ENCODE results near the gene BAG1.

BAG1 gene

DNA sequence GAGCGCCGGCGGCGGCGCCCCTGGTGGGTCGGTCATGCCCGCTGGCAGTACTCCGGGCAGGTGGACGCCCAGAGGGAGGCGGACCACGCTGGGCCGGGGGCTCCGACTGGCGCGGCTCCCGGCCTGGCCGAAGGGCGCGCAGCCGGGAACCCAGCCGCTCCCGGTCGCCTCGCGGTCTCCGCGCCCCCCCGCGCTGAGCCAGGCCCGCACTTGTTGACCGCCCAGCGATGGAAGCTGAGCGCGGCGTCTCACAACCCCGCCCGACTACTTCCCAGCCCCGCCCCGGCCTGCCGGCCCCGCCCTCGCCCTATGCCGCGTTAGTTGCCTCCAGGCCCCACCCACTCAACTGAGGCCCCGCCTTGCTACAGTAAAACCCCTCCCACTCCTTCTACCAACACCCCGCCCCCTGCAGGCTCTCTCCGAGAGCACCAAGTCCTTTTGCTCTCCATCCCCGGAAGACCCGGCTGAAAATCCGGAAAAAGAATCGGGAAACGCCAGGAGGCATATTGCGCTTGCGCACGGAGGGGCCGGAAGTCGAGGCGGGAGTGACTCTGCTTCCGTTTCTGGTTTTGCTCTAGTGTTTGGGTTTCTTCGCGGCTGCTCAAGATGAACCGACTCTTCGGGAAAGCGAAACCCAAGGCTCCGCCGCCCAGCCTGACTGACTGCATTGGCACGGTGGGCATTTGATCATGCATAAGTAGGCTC lies at the start of gene BAG1, which contains the start of gene CHMP5:
TSS of gene BAG1 (minus strand) at position 236 of the 705 bp plus-strand sequence.
TSS of gene CHMP5 (plus strand) at position 577 of the 705 bp plus-strand sequence. CDS start at position 607, 30 bp downstream.
- peak; percentile 99 for DNase-seq (ENCODE audit: low spot score)
- H3K36me3 Mint-ChIP-seq (ENCODE audit: low read depth): peaks cover 59% of the 10 kb centered on the region
- peak within 1 kb of the TSS; percentile 97 for H3K27ac Mint-ChIP-seq
- H3K4me1 Mint-ChIP-seq (ENCODE audit: low read depth): peaks cover 38% of the 10 kb centered on the region
- H3K9me3 Mint-ChIP-seq: no peaks in the 10 kb centered on the region
- H3K4me3 Mint-ChIP-seq: peak within 1 kb of the TSS; percentile 97
- no peaks in the 10 kb centered on the region for H3K27me3 Mint-ChIP-seq (ENCODE audit: low read depth)

GRCh38 chr9:33311953-33312352 lies 47.4 kb upstream of the BAG1 start:
- Mint-ChIP-seq H3K36me3 (ENCODE audit: low read depth) (peaks cover 52% of the 10 kb centered on the region), H3K27me3 (ENCODE audit: low read depth) (no peaks in the 10 kb centered on the region)

DNA sequence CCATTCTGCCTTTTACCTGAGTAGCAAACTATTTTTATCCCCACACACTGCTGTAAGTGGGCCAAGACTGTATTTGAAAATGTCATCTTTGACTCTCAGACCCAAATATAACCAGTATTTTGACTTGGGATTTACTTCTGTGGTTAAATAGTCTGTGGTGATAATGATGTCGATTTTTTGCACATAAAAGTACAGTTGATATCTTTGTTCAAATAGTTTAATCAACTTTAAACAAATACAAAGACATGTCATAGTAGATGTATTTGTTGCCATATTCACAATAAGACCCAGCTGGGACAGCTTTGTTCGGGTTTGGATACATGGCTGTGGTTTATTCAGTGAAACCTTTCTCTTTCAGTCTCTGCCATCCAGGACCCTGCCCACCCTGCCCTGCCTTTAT lies 46.2 kb upstream of the BAG1 start:
- H3K36me3 Mint-ChIP-seq (ENCODE audit: low read depth): peaks cover 45% of the 10 kb centered on the region
- H3K4me3 Mint-ChIP-seq: no peak overlapping the region
- no peak overlapping the region for H3K27ac Mint-ChIP-seq
- H3K9me3 Mint-ChIP-seq: no peaks in the 10 kb centered on the region
- no peak for DNase-seq (ENCODE audit: low spot score)
- peaks cover 4% of the 10 kb centered on the region for H3K4me1 Mint-ChIP-seq (ENCODE audit: low read depth)
- H3K27me3 Mint-ChIP-seq (ENCODE audit: low read depth): no peaks in the 10 kb centered on the region

More at GRCh38 chr9:33311953-33312352, 47.4 kb upstream of the BAG1 start:
- peak; percentile 47 for DNase-seq (ENCODE audit: low spot score)
- H3K27ac Mint-ChIP-seq: no peak overlapping the region
- H3K4me3 Mint-ChIP-seq: no peak overlapping the region
- H3K9me3 Mint-ChIP-seq: no peaks in the 10 kb centered on the region
- H3K4me1 Mint-ChIP-seq (ENCODE audit: low read depth): peaks cover 4% of the 10 kb centered on the region

GRCh38 chr9:33309903-33310302 lies 45.4 kb upstream of the BAG1 start:
- DNase-seq (ENCODE audit: low spot score): no peak
- H3K4me1 Mint-ChIP-seq (ENCODE audit: low read depth): peaks cover 4% of the 10 kb centered on the region
- H3K36me3 Mint-ChIP-seq (ENCODE audit: low read depth): peaks cover 40% of the 10 kb centered on the region
- H3K27ac Mint-ChIP-seq: no peak overlapping the region
- H3K9me3 Mint-ChIP-seq: no peaks in the 10 kb centered on the region
- H3K27me3 Mint-ChIP-seq (ENCODE audit: low read depth): no peaks in the 10 kb centered on the region
- no peak overlapping the region for H3K4me3 Mint-ChIP-seq

DNA sequence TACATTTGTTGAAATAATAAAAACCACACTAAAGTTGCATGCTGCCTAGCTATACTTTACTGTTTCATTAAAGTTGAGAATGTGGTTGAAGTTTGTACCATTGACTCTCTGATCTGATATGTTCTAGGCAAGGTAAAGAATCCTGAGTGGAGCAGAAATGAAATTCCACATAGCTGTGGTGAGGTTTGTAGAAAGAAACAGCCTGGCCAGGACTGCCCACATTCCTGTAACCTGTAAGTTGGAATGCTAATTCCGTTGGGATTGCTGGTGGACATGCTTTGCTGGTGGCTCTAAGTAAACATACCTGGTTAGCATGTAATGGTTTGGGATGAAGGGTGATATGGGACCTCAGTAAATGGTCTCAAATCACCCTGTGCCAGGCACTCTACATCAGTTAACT lies 42.6 kb upstream of the BAG1 start:
- H3K4me1 Mint-ChIP-seq (ENCODE audit: low read depth): peaks cover 11% of the 10 kb centered on the region
- no peaks in the 10 kb centered on the region for H3K9me3 Mint-ChIP-seq
- H3K27me3 Mint-ChIP-seq (ENCODE audit: low read depth): no peaks in the 10 kb centered on the region
- DNase-seq (ENCODE audit: low spot score): no peak
- H3K4me3 Mint-ChIP-seq: no peak overlapping the region
- H3K27ac Mint-ChIP-seq: no peak overlapping the region
- peaks cover 34% of the 10 kb centered on the region for H3K36me3 Mint-ChIP-seq (ENCODE audit: low read depth)

- Mint-ChIP-seq H3K27ac (no peak overlapping the region), H3K4me3 (no peak overlapping the region), H3K4me1 (ENCODE audit: low read depth) (peaks cover 13% of the 10 kb centered on the region), H3K9me3 (no peaks in the 10 kb centered on the region), H3K27me3 (ENCODE audit: low read depth) (no peaks in the 10 kb centered on the region), H3K36me3 (ENCODE audit: low read depth) (peaks cover 30% of the 10 kb centered on the region)
- peak; percentile 72 for DNase-seq (ENCODE audit: low spot score)
Observed at GRCh38 chr9:33306037-33306436, 41.5 kb upstream of the BAG1 start.

DNA sequence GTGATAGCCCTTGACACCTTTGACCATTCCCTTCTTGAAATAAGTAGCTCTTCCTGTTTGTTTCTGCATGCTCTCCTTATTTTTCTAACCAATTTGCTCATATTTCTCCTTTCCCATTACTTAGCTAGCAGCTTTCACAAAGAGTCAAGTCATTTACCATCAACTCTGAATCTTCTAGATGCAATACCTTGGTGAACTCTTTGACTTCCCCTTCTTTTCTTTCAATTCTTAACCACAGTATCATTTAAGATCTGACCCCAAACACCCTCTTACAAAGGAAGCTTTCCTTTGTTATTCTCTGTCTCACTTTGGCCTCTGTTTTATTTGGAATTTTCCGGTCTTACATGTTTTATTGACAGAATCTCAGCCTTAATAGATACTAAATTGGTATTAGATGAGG lies 39.9 kb upstream of the BAG1 start:
- H3K27ac Mint-ChIP-seq: no peak overlapping the region
- no peak overlapping the region for H3K4me3 Mint-ChIP-seq

GRCh38 chr9:33300546-33300945 lies 36.0 kb upstream of the BAG1 start:
- no peak overlapping the region for H3K4me3 Mint-ChIP-seq
- H3K9me3 Mint-ChIP-seq: no peaks in the 10 kb centered on the region
- H3K36me3 Mint-ChIP-seq (ENCODE audit: low read depth): peaks cover 57% of the 10 kb centered on the region
- no peak for DNase-seq (ENCODE audit: low spot score)
- H3K4me1 Mint-ChIP-seq (ENCODE audit: low read depth): peaks cover 47% of the 10 kb centered on the region
- no peaks in the 10 kb centered on the region for H3K27me3 Mint-ChIP-seq (ENCODE audit: low read depth)
- no peak overlapping the region for H3K27ac Mint-ChIP-seq

More for the DNA sequence above, 39.9 kb upstream of the BAG1 start:
- peaks cover 39% of the 10 kb centered on the region for H3K36me3 Mint-ChIP-seq (ENCODE audit: low read depth)
- DNase-seq (ENCODE audit: low spot score): no peak
- H3K4me1 Mint-ChIP-seq (ENCODE audit: low read depth): peaks cover 16% of the 10 kb centered on the region
- no peaks in the 10 kb centered on the region for H3K9me3 Mint-ChIP-seq
- no peaks in the 10 kb centered on the region for H3K27me3 Mint-ChIP-seq (ENCODE audit: low read depth)

DNA sequence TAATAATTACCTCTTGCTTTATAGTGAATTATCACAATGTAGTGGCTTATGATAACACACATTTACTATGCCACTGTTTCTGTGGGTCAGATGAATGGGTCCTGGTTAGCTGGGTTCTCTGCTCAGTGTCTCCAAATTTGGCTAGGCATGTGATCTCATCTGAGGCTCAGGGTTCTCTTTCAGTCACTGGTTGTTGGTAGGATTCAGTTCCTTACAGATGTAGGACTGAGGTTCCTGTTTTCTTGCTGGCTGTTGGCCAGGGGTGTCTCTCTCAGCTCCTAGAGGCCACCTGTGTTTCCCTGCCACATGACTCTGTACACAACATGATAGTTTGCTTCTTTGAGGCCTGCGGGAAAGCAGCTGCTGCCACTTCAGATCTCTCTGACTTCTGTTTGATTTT lies 32.9 kb upstream of the BAG1 start:
- peak overlapping the region; percentile 22 for H3K27ac Mint-ChIP-seq
- no peaks in the 10 kb centered on the region for H3K9me3 Mint-ChIP-seq
- H3K36me3 Mint-ChIP-seq (ENCODE audit: low read depth): peaks cover 67% of the 10 kb centered on the region
- no peak for DNase-seq (ENCODE audit: low spot score)
- no peaks in the 10 kb centered on the region for H3K27me3 Mint-ChIP-seq (ENCODE audit: low read depth)
- peak overlapping the region; percentile 8 for H3K4me3 Mint-ChIP-seq
- H3K4me1 Mint-ChIP-seq (ENCODE audit: low read depth): peaks cover 59% of the 10 kb centered on the region

DNA sequence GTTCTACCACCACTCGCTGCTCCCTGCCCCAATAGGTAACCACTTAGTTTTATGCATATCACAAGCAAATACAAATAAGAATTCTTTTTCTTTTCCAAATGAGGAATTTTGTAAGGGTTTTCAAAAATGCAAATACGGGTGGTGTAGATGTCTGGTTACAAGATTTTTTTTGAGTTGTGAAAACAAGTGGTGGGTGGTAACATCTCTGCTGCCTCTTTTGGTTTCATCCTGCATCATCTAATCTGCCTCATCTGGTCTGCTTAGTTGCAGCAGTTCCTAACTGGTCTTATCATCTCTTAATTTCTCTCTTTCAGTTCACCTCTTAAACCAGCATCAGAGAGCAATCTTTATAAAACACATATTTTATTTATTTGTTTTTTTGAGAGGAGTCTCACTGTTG lies 31.1 kb upstream of the BAG1 start:
- H3K36me3 Mint-ChIP-seq (ENCODE audit: low read depth): peaks cover 65% of the 10 kb centered on the region
- H3K4me1 Mint-ChIP-seq (ENCODE audit: low read depth): peaks cover 62% of the 10 kb centered on the region
- peak overlapping the region; percentile 47 for H3K4me3 Mint-ChIP-seq
- no peaks in the 10 kb centered on the region for H3K9me3 Mint-ChIP-seq
- DNase-seq (ENCODE audit: low spot score): no peak
- peak overlapping the region; percentile 61 for H3K27ac Mint-ChIP-seq
- H3K27me3 Mint-ChIP-seq (ENCODE audit: low read depth): no peaks in the 10 kb centered on the region

DNA sequence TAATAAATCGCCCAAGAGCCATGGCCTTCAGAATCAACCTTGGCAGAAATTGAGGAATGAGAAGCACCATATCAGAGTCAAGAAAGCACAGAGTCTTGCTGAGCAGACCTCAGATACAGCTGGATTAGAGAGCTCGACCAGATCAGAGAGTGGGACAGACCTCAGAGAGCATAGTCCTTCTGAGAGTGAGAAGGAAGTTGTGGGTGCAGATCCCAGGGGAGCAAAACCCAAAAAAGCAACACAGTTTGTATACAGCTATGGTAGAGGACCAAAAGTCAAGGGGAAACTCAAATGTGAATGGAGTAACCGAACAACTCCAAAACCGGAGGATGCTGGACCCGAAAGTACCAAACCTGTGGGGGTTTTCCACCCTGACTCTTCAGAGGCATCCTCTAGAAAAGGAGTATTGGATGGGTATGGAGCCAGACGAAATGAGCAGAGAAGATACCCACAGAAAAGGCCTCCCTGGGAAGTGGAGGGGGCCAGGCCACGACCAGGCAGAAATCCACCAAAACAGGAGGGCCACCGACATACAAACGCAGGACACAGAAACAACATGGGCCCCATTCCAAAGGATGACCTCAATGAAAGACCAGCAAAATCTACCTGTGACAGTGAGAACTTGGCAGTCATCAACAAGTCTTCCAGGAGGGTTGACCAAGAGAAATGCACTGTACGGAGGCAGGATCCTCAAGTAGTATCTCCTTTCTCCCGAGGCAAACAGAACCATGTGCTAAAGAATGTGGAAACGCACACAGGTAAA lies 30.3 kb upstream of the BAG1 start:
- no peaks in the 10 kb centered on the region for H3K9me3 Mint-ChIP-seq
- H3K4me3 Mint-ChIP-seq: peak overlapping the region; percentile 13
- H3K4me1 Mint-ChIP-seq (ENCODE audit: low read depth): peaks cover 62% of the 10 kb centered on the region
- no peak for DNase-seq (ENCODE audit: low spot score)
- peak overlapping the region; percentile 49 for H3K27ac Mint-ChIP-seq
- H3K36me3 Mint-ChIP-seq (ENCODE audit: low read depth): peaks cover 67% of the 10 kb centered on the region
- peaks cover 3% of the 10 kb centered on the region for H3K27me3 Mint-ChIP-seq (ENCODE audit: low read depth)

- H3K9me3 Mint-ChIP-seq: no peaks in the 10 kb centered on the region
- H3K27me3 Mint-ChIP-seq (ENCODE audit: low read depth): peaks cover 3% of the 10 kb centered on the region
- H3K4me3 Mint-ChIP-seq: no peak overlapping the region
- peaks cover 55% of the 10 kb centered on the region for H3K4me1 Mint-ChIP-seq (ENCODE audit: low read depth)
- H3K27ac Mint-ChIP-seq: no peak overlapping the region
- DNase-seq (ENCODE audit: low spot score): no peak
- peaks cover 57% of the 10 kb centered on the region for H3K36me3 Mint-ChIP-seq (ENCODE audit: low read depth)
Observed at GRCh38 chr9:33293782-33294181, 29.3 kb upstream of the BAG1 start.

- Mint-ChIP-seq H3K27me3 (ENCODE audit: low read depth) (peaks cover 3% of the 10 kb centered on the region), H3K4me1 (ENCODE audit: low read depth) (peaks cover 38% of the 10 kb centered on the region), H3K4me3 (peak overlapping the region; percentile 93), H3K27ac (peak overlapping the region; percentile 100), H3K9me3 (no peaks in the 10 kb centered on the region), H3K36me3 (ENCODE audit: low read depth) (peaks cover 42% of the 10 kb centered on the region)
- no peak for DNase-seq (ENCODE audit: low spot score)
Observed at GRCh38 chr9:33291901-33292300, 27.4 kb upstream of the BAG1 start.

GRCh38 chr9:33291031-33291397 lies 26.5 kb upstream of the BAG1 start:
- Mint-ChIP-seq H3K4me3 (peak overlapping the region; percentile 93), H3K27ac (peak overlapping the region; percentile 100), H3K9me3 (no peaks in the 10 kb centered on the region), H3K36me3 (ENCODE audit: low read depth) (peaks cover 35% of the 10 kb centered on the region), H3K4me1 (ENCODE audit: low read depth) (peaks cover 29% of the 10 kb centered on the region), H3K27me3 (ENCODE audit: low read depth) (peaks cover 3% of the 10 kb centered on the region)
- DNase-seq (ENCODE audit: low spot score): no peak

Measured in T-helper 2 cell treated with Interferon-gamma antibody and Interleukin-4, amounts not matched to agents 5 μg/mL and 100 μg/mL, for 36 hours (primary cell).